ENCODE results near the gene IER2. TPM values are rescaled to one million over a fixed set of nuclear protein-coding genes. Genes with fewer than 3 reads are reported as not detected.

IER2 gene
- total and polyA plus RNA-seq, 12 donors: 7.4 to 121 (median 61.8) TPM

- intact Hi-C loops (cut with DNase I): no loop called here
- peak overlapping the region in 2 of 5 donors; percentile 63 to 85 for H3K27ac ChIP-seq
- peaks cover 0 to 12% of the 10 kb centered on the region in 2 donors for H3K36me3 ChIP-seq (replicated peaks in 1 of 2)
- TF ChIP-seq, protein P1, sequence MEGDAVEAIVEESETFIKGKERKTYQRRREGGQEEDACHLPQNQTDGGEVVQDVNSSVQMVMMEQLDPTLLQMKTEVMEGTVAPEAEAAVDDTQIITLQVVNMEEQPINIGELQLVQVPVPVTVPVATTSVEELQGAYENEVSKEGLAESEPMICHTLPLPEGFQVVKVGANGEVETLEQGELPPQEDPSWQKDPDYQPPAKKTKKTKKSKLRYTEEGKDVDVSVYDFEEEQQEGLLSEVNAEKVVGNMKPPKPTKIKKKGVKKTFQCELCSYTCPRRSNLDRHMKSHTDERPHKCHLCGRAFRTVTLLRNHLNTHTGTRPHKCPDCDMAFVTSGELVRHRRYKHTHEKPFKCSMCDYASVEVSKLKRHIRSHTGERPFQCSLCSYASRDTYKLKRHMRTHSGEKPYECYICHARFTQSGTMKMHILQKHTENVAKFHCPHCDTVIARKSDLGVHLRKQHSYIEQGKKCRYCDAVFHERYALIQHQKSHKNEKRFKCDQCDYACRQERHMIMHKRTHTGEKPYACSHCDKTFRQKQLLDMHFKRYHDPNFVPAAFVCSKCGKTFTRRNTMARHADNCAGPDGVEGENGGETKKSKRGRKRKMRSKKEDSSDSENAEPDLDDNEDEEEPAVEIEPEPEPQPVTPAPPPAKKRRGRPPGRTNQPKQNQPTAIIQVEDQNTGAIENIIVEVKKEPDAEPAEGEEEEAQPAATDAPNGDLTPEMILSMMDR (IDR thresholded peaks at IDR 0.05): no peak
- TF ChIP-seq POLR2A (IDR thresholded peaks at IDR 0.05): no peak
- H3K4me3 ChIP-seq: peak overlapping the region; percentile 29 to 96 (median 73)
- WGBS, 4 donors: 0 to 1% (median 1%) methylated on average over 26 to 57 of the region's 57 CpGs
- H3K27me3 ChIP-seq: no peaks in the 10 kb centered on the region
- H3K9me3 ChIP-seq (replicated peaks in 1 of 3): no peaks in the 10 kb centered on the region
- peaks cover 32 to 46% of the 10 kb centered on the region in 2 donors for H3K4me1 ChIP-seq (replicated peaks in 1 of 2)
- DNase-seq: peak in 5 of 7 donors; percentile 47 to 69 (median 62)
Measured at GRCh38 chr19:13118424-13119193, 31.6 kb upstream of the IER2 start.

GRCh38 chr19:13119627-13120026 is 30.6 kb upstream of the IER2 start:
- no peaks in the 10 kb centered on the region for H3K9me3 ChIP-seq (replicated peaks in 1 of 3)
- peak in 1 of 7 donors; percentile 21 for DNase-seq
- no peaks in the 10 kb centered on the region for H3K27me3 ChIP-seq
- 65 to 73% (median 70%) methylated on average over 2 to 8 of the region's 8 CpGs for WGBS, 4 donors
- H3K36me3 ChIP-seq (replicated peaks in 1 of 2): peaks cover 0 to 3% of the 10 kb centered on the region in 2 donors
- TF ChIP-seq, protein P1 (IDR thresholded peaks at IDR 0.05): no peak
- no peak for TF ChIP-seq POLR2A (IDR thresholded peaks at IDR 0.05)
- H3K4me3 ChIP-seq: peak overlapping the region in 1 of 4 donors; percentile 96
- H3K27ac ChIP-seq: peak overlapping the region in 2 of 5 donors; percentile 3 to 18
- H3K4me1 ChIP-seq (replicated peaks in 1 of 2): peaks cover 32 to 46% of the 10 kb centered on the region in 2 donors
- intact Hi-C loops (cut with DNase I): no loop called here

DNA sequence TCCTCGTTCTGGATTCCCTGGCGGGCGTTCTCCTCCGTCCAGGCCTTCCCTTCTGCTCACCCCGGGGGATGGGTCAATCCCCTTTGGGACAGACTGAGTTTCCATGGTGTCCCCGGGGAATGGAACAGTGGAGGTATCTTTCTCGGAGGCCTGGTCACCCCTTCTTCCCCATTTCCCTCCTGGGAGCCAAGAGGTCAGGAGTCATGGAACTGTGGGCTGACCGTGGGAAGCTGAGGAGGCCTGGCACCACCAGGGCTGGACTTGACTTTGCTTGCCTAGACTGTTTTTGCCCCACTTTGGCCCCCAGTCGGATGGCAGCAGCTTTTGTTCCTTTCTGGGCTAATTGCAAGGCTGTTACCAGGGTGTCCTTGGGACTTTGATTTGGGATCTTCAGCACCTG is 30.2 kb upstream of the IER2 start:
- H3K27ac ChIP-seq: no peak overlapping the region
- WGBS, 4 donors: 71 to 85% (median 78%) methylated on average over 6 to 9 of the region's 9 CpGs
- no peaks in the 10 kb centered on the region for H3K36me3 ChIP-seq (replicated peaks in 1 of 2)
- no peak overlapping the region for H3K4me3 ChIP-seq
- no peak for TF ChIP-seq POLR2A (IDR thresholded peaks at IDR 0.05)
- TF ChIP-seq, protein P1 (IDR thresholded peaks at IDR 0.05): no peak
- H3K9me3 ChIP-seq (replicated peaks in 1 of 3): no peaks in the 10 kb centered on the region
- intact Hi-C loops (cut with DNase I): no loop called here
- peak in 1 of 7 donors; percentile 23 for DNase-seq
- H3K4me1 ChIP-seq (replicated peaks in 1 of 2): peaks cover 32 to 46% of the 10 kb centered on the region in 2 donors
- no peaks in the 10 kb centered on the region for H3K27me3 ChIP-seq

GRCh38 chr19:13120817-13121216 is 29.4 kb upstream of the IER2 start:
- 70 to 82% (median 79%) methylated on average over 9 to 10 of the region's 10 CpGs for WGBS, 4 donors
- Histone ChIP-seq H3K4me1 (replicated peaks in 1 of 2) (peaks cover 28 to 39% of the 10 kb centered on the region in 2 donors), H3K36me3 (replicated peaks in 1 of 2) (no peaks in the 10 kb centered on the region), H3K4me3 (no peak overlapping the region), H3K27ac (no peak overlapping the region), H3K27me3 (no peaks in the 10 kb centered on the region), H3K9me3 (replicated peaks in 1 of 3) (no peaks in the 10 kb centered on the region)
- no peak for TF ChIP-seq POLR2A (IDR thresholded peaks at IDR 0.05)
- TF ChIP-seq, protein P1 (IDR thresholded peaks at IDR 0.05): no peak
- no peak for DNase-seq
- intact Hi-C loops (cut with DNase I): no loop called here

All from adrenal gland (tissue), 12 donors.